ENCODE results near the gene HECTD4. TPM values are rescaled to one million over a fixed set of nuclear protein-coding genes. Genes with fewer than 3 reads are reported as not detected.

HECTD4 gene
- total and polyA plus RNA-seq, 7 donors = 2.1 to 22.8 (median 14.6) TPM

- DNase-seq = no peak
- no peak overlapping the region for H3K4me3 ChIP-seq
- H3K4me1 ChIP-seq = peaks cover 13% of the 10 kb centered on the region
- H3K9me3 ChIP-seq = no peaks in the 10 kb centered on the region
- TF ChIP-seq, protein P1, sequence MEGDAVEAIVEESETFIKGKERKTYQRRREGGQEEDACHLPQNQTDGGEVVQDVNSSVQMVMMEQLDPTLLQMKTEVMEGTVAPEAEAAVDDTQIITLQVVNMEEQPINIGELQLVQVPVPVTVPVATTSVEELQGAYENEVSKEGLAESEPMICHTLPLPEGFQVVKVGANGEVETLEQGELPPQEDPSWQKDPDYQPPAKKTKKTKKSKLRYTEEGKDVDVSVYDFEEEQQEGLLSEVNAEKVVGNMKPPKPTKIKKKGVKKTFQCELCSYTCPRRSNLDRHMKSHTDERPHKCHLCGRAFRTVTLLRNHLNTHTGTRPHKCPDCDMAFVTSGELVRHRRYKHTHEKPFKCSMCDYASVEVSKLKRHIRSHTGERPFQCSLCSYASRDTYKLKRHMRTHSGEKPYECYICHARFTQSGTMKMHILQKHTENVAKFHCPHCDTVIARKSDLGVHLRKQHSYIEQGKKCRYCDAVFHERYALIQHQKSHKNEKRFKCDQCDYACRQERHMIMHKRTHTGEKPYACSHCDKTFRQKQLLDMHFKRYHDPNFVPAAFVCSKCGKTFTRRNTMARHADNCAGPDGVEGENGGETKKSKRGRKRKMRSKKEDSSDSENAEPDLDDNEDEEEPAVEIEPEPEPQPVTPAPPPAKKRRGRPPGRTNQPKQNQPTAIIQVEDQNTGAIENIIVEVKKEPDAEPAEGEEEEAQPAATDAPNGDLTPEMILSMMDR (IDR thresholded peaks at IDR 0.05) = no peak
- peak overlapping the region; percentile 59 for H3K27ac ChIP-seq
- intact Hi-C loops (cut with DNase I) = no loop called here
- WGBS, 3 donors = 63 to 72% (median 67%) methylated on average over 3 of the region's 3 CpGs
- peak in 1 of 4 donors; percentile 35 for ATAC-seq
- H3K27me3 ChIP-seq (ENCODE audit: insufficient read depth in 3 of 3, low read length in 2 of 3) = no peaks in the 10 kb centered on the region
- no peaks in the 10 kb centered on the region for H3K36me3 ChIP-seq (ENCODE audit: insufficient read depth in 1 of 2, low read depth in 1 of 2)
Observed at GRCh38 chr12:112374166-112374740, 8.0 kb downstream of the HECTD4 start.

- intact Hi-C loops (cut with DNase I) = no loop called here
- Histone ChIP-seq H3K9me3 (no peaks in the 10 kb centered on the region), H3K36me3 (ENCODE audit: insufficient read depth in 1 of 2, low read depth in 1 of 2) (no peaks in the 10 kb centered on the region), H3K4me3 (no peak overlapping the region), H3K4me1 (peaks cover 18% of the 10 kb centered on the region), H3K27me3 (ENCODE audit: insufficient read depth in 3 of 3, low read length in 2 of 3) (no peaks in the 10 kb centered on the region), H3K27ac (no peak overlapping the region)
- DNase-seq (no peak), ATAC-seq (no peak)
- 54 to 72% (median 62%) methylated on average over 8 of the region's 8 CpGs for WGBS, 3 donors
- TF ChIP-seq, protein P1 (IDR thresholded peaks at IDR 0.05) = no peak
Observed at GRCh38 chr12:112370868-112371510, 11.2 kb downstream of the HECTD4 start.

GRCh38 chr12:112370199-112370598 lies 12.0 kb downstream of the HECTD4 start:
- H3K4me1 ChIP-seq = peaks cover 18% of the 10 kb centered on the region
- no peak overlapping the region for H3K4me3 ChIP-seq
- intact Hi-C loops (cut with DNase I) = no loop called here
- ATAC-seq (no peak), DNase-seq (no peak)
- no peaks in the 10 kb centered on the region for H3K36me3 ChIP-seq (ENCODE audit: insufficient read depth in 1 of 2, low read depth in 1 of 2)
- no peak overlapping the region for H3K27ac ChIP-seq
- H3K9me3 ChIP-seq = no peaks in the 10 kb centered on the region
- H3K27me3 ChIP-seq (ENCODE audit: insufficient read depth in 3 of 3, low read length in 2 of 3) = no peaks in the 10 kb centered on the region
- TF ChIP-seq, protein P1 (IDR thresholded peaks at IDR 0.05) = no peak
- WGBS, 3 donors = 33 to 44% (median 39%) methylated on average over 1 of the region's 1 CpG

DNA sequence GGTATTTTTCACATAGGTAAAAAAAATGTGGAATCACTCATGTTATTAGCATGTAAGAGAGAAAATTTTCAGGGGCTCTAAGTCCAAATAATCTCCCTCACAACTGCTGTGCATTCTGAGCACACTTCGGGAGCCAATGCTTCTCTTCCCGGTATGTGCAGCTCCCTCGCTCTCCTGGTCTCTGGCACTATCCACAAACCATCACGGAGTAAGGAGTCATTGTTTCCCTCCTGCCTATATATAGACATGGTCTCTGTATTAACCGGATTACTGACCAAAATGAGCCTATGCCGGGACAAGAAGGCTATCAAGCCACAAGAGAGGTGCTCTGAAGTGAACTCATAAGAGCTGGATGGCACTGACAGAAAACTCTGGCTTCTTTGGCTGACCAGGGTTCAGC lies 13.4 kb downstream of the HECTD4 start:
- no peaks in the 10 kb centered on the region for H3K36me3 ChIP-seq (ENCODE audit: insufficient read depth in 1 of 2, low read depth in 1 of 2)
- ATAC-seq (peak in 3 of 4 donors; percentile 54 to 76 (median 75)), DNase-seq (no peak)
- intact Hi-C loops (cut with DNase I) = no loop called here
- no peaks in the 10 kb centered on the region for H3K9me3 ChIP-seq
- no peak overlapping the region for H3K4me3 ChIP-seq
- peaks cover 14% of the 10 kb centered on the region for H3K4me1 ChIP-seq
- no peaks in the 10 kb centered on the region for H3K27me3 ChIP-seq (ENCODE audit: insufficient read depth in 3 of 3, low read length in 2 of 3)
- WGBS, 3 donors = 22 to 47% (median 26%) methylated on average over 6 of the region's 6 CpGs
- no peak overlapping the region for H3K27ac ChIP-seq
- TF ChIP-seq, protein P1 (IDR thresholded peaks at IDR 0.05) = no peak

Measured in psoas muscle (tissue), 8 donors.